GM12874 (cell line): ENCODE results near the gene ABHD16B.

Experiments used
- TF ChIP-seq, protein P1 (sequence below): IDR thresholded peaks from 2 replicates; pipeline ENCODE4 v1.5.1; 2011; ENCODE audit warnings: low read depth, mild to moderate bottlenecking, control low read depth, low read length, moderate library complexity; ENCODE audit not compliant: insufficient read depth

Gene ABHD16B

GRCh38 chr20:63836458-63837344, 24.6 kb upstream of the ABHD16B start:
- TF ChIP-seq, protein P1, sequence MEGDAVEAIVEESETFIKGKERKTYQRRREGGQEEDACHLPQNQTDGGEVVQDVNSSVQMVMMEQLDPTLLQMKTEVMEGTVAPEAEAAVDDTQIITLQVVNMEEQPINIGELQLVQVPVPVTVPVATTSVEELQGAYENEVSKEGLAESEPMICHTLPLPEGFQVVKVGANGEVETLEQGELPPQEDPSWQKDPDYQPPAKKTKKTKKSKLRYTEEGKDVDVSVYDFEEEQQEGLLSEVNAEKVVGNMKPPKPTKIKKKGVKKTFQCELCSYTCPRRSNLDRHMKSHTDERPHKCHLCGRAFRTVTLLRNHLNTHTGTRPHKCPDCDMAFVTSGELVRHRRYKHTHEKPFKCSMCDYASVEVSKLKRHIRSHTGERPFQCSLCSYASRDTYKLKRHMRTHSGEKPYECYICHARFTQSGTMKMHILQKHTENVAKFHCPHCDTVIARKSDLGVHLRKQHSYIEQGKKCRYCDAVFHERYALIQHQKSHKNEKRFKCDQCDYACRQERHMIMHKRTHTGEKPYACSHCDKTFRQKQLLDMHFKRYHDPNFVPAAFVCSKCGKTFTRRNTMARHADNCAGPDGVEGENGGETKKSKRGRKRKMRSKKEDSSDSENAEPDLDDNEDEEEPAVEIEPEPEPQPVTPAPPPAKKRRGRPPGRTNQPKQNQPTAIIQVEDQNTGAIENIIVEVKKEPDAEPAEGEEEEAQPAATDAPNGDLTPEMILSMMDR: no peak

DNA sequence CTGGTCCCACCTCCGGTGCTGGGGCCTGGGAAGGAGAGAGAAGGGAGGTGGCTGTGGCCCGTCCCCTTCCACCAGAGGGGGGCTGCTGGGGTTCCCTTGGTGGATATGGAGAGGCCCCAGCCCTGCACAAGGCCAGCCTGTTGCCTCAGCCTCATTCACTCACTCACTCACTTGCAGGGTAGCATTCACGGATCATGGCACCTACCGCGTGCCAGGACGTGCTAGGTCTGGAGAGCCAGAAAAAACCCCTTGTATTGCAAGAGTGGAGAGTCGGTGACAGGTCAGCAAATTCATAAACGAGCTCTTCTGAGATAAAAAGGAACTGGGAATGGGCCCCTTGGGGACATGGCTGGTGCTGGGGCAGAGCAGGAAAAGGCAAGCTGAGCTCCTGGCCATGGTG, 23.8 kb upstream of the ABHD16B start:
- TF ChIP-seq, protein P1: no peak

DNA sequence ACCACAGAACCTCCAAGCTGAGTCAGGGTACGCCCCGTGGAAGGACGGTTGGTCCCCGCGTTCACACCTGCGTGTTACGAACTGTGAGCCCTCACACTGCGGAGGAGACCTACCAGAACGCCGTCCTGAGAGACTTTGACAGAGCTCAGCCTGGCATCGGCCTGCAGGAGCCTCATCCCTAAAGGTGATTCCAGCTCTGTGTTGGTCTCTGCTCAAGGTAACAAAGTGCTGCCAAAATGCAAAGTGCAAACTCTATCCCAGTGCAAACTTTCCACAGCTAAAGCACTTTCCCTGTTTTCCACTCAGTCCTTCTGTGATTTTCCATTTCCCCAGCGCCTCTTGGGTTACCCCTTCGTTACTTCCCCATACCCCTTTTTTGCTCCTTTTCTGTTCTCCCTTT, 21.7 kb upstream of the ABHD16B start:
- TF ChIP-seq, protein P1: no peak

DNA sequence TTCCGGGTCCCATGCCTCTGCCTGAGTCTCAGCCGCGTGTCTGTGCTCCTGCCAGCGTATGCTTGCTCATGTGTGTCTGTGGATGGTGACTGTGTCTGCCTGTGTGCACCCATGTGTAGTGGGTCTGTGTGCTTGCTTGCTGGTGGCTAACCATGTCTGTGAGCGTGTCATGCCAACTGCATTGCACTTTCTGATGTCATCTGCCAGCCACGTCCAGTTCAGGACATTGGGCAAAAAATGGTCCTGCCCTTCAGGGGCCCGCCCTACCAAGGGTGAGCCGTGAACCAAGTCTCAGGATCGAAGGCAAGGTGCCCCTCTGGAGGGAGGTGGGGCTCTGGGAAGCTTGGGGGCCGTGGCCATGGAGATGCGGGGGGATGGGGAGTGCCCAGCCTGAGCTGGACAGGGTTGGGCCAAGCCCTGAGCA, 20.9 kb upstream of the ABHD16B start:
- TF ChIP-seq, protein P1: no peak

- TF ChIP-seq, protein P1: no peak
These were observed 19.0 kb upstream of the ABHD16B start for GRCh38 chr20:63842258-63842657.

DNA sequence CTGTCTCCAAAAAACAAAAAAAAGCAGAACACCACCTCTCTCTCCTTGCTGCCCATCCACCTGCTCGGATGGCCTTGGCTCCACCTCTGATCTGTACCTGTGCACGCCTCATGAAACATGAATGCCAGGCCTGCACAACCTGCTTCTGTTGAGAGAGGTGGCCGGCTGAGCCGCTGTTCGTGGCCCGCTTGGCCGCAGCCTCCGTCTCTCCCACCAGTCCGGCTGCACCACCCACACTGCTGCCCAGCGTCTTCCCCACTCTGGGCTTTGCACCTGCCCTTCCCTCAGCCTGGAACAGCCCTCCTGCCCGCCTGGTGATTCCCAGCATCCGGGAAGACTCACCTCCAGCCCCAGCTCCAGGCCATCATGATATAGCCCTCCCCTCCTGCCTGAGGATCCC, 18.1 kb upstream of the ABHD16B start:
- TF ChIP-seq, protein P1: no peak

DNA sequence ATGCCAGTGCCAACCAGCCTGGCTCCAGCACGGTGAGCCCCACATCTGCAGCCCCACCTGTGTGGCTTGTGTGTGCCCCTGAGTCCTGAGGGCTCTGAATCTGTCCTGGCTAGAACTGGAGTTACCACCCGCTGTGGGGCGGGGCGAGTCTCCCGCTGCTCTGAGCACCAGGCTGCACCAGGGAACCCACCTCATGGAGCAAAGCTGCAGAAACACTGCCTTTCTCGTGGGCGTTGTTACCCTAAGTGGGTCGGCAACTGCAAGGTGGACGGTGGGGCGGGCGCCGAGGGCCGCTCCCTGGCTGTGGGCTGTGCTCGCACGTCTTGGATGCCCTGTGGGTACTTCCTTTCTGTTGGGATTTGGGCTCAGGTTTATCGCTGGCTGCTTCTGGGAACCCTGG, 17.5 kb upstream of the ABHD16B start:
- TF ChIP-seq, protein P1: no peak
